Measurements from ENCODE around the gene CD99.
"Not testable (repeated sequence)": the region's sequence is repeated elsewhere in the genome, so short reads cannot be mapped to it uniquely, and the experiment has no call there.

Gene CD99

DNA sequence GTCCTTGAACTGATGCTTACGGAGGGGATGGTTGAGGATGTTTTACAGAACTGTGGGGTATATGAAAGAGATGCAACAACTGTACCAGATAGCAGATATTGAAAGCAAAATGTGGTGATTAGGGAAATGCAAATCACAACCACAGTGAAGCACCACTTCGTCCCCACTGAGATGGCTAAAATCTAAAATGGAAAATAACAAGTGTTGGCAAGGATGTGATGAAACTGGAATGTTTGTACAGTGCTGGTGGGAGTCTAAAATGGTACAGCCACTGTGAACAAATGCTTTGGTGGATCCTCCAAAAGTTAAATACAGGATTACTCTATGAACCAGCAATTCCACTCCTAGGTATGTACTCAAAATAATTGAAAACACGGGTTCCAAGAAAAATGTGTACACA, 83.7 kb downstream of the CD99 start:
- DNase-seq: no peak

DNA sequence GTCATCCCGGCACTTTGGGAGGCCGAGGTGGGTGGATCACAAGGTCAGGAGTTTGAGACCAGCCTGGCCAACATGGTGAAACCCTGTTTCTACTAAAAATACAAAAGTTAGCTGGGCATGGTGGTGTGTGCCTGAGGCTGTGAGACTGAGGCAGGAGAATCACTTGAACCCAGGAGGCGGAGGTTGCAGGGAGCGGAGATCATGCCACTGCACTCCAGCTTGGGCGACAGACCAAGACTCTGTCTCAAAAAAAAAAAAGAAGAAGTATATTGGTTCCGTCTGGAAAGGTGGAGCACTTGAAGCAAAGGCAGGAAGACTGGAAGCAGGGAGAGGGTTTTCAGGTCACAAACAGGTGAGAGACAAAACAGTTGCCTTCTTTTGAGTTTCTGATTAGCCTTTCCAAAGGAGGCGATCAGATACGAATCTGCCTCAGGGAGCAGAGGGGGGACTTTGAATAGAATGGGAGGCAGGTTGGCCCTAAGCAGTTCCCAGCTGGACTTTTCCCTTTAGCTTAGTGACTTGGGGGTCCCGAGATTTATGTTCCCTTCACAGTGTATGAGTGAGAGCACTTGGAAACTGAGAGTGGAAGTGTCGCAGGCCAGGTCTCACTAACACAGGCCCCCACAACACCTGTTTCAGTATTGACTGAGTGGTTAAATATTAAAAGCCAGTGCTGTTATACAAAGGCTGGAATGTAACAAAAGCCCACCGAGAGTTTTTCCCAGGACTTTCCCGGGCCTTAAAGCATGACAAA, 89.6 kb downstream of the CD99 start:
- not testable (repeated sequence) for DNase-seq

DNA sequence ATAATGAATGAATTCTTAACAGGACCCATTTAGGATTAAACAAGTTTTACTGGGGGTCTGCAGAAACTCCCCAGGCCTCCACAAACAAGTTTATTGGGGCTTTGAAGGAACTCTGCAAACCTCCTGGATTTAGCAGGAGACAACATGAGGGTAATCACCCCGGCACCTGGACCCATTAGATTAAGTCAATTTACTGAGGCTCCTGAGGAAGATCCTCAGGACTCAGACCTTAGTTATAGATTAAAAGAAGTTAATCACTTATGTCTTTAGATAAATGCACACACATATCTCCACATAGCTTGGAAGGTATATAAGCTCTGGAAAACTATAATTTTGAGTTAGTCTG, 90.1 kb downstream of the CD99 start:
- no peak for DNase-seq

DNA sequence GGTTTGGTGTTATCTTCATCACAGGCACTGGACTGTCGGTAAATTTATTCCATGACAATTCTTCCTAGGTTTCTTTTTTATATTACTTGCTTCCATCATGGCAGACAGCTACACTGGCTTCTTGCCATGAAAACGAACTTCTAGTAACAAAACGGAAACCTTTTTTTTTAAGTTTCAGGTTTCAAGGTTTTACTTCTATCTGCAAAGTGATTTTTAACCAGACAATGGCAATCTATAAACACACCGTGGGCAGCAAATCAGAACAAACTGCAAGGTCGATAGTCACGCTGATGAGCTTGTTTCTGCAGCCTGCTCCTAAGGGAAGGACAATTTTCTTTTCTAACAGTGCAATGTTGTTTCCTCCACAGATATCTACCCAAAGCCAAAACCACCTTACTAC, 90.6 kb downstream of the CD99 start:
- no peak for DNase-seq

DNA sequence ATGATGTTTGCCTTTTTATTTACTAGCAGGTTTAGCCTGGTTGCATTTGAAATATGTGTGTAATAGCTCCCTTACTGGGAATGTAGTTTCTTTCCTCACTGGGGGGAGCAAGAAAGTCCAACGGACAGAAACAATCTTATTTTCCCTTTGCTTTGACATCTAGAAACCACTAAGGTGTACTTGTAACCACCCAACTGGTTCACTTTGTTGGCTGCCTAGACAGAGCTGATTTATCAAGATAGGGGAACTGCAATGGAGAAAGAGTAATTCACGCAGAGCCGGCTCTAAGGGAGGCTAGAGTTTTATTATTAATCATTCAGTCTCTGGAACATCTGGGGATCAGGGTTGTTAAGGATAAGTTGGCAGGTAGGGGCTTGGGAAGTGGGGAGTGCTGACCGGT, 91.1 kb downstream of the CD99 start:
- DNase-seq: no peak

DNA sequence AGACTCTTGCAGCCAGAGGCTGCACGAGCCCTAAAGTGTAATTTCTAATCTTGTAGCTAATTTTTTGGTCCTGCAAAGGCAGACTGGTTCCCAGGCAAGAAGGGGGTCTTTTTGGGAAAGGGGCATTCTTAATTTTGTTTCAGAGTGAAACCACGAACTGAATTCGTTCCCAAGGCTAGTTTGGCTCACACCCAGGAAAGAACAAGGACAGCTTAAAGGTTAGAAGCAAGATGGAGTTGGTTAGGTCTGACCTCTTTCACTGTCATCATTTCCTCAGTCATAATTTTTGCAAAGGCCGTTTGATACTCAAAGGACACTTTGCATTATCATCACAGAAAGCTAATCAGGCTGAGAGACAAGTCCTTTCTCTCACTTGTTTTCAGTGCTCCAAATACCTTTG, 91.7 kb downstream of the CD99 start:
- no peak for DNase-seq

DNA sequence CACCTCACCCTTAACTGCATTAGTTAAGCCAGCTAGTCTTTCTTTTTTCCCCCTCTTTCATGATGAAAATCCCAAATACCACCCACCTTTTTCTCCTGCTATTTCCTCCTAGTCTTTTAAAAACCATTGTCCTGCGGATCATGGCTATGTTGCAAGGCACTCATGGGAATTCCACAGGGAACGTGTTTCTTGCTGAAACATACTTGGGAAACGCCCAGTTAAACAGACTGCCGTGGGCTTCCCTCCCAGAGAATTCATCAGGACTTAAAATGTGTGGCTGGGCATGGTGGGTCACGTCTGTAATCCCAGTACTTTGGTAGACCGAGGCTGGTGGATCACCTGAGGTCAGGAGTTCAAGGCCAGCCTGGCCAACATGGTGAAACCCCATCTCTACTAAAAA, 92.9 kb downstream of the CD99 start:
- no peak for DNase-seq

DNA sequence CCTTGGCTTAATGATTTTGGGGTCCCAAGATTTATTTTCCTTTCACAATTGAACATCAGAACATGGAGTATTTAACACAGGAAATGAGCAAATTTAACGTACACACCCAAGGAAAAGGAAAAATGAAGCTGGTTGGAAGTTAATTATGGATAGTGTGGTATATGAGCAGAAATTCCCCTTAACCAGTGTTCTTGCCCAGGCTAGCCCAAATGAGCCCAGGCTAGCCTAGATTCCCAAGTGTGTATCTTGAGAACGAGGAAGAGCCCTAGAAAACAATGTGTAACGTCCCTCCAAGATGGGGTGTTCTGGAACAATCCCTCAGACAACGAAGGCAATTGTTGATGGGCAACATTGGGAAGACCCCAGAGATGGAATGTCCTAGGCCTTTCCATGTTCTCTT, 94.4 kb downstream of the CD99 start:
- no peak for DNase-seq

DNA sequence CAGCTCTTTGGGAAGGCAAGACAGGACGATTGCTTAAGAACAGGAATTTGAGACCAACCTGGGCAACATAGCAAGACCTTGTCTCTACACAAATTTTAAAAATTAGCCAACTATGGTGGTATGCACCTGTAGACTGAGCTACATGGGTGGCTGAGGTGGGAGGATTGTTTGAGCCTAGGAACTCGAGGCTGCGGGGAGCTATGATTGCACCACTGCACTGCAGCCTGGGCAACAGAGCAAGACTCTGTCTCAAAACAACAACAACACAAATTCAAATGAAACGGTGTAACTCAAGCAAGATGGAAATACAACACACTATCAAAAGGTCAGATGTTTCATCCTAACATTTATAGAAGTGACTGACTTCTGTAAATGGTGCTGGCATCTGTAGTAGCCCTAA, 97.9 kb downstream of the CD99 start:
- DNase-seq: peak in 1 of 4 experiments; percentile 56

DNA sequence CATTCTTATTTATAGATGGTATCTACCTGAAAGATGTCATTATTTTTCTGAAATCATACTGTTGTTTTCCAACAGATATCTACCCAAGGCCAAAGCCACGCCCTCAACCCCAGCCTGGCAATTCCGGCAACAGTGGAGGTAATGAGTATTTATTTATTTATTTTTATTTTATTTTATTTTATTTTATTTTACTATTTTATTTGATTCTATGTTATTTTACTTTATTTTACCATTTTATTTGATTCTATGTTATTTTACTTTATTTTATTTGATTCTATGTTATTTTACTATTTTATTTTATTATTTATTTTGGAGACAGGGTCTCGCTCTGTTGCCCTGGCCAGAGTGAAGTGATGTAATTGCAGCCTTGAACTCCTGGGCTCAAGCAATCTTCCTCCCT, 98.5 kb downstream of the CD99 start:
- DNase-seq: no peak
